HEK293T (cell line): ENCODE results near the gene ZIC3.
A peak's percentile ranks its signal among the peaks of the same experiment; 100 is the strongest.

ENCODE experiments used
- CTCF ChIA-PET: fragments of 350-600 bp; formaldehyde crosslinking; extraction: SDS; loops from one replicate; lab custom pipeline; 2021; ENCODE audit warnings: antibody characterized with exemption, inconsistent platforms; lab: Yijun Ruan, JAX
- POLR2A ChIA-PET: fragments of 350-600 bp; formaldehyde crosslinking; extraction: SDS; loops from one replicate; lab custom pipeline; 2020; ENCODE audit warnings: antibody characterized with exemption, inconsistent platforms; lab: Yijun Ruan, JAX
- DNase-seq: peaks from one replicate; pipeline ENCODE4 v3.0.0; 2012; ENCODE audit warnings: mixed read lengths; ENCODE audit errors: extremely low spot score
- ARNT ChIP-seq: fragments of 450-650 bp; IDR thresholded peaks from 2 replicates; pipeline ENCODE4 v1.6.1; 2017; ENCODE audit warnings: mild to moderate bottlenecking
- BHLHE40 ChIP-seq: fragments of 450-650 bp; IDR thresholded peaks from 2 replicates; pipeline ENCODE4 v1.6.1; 2016; ENCODE audit warnings: mild to moderate bottlenecking, moderate library complexity, borderline replicate concordance
- CTBP1 ChIP-seq: fragments of 450-650 bp; IDR thresholded peaks from 2 replicates; pipeline ENCODE4 v1.6.1; 2016; ENCODE audit warnings: borderline replicate concordance
- ELF4 ChIP-seq: fragments of 450-650 bp; IDR thresholded peaks from 2 replicates; pipeline ENCODE4 v1.6.1; 2017; ENCODE audit warnings: antibody characterized with exemption
- FOXA1 ChIP-seq: fragments of 450-650 bp; IDR thresholded peaks from 2 replicates; pipeline ENCODE4 v1.6.1; 2016; ENCODE audit warnings: mild to moderate bottlenecking
- FOXK2 ChIP-seq: fragments of 450-650 bp; IDR thresholded peaks from 2 replicates; pipeline ENCODE4 v1.6.1; 2016; ENCODE audit warnings: mild to moderate bottlenecking
- FOXM1 ChIP-seq: fragments of 450-650 bp; IDR thresholded peaks from 2 replicates; pipeline ENCODE4 v1.6.1; 2017; ENCODE audit warnings: mild to moderate bottlenecking, borderline replicate concordance
- HDGF ChIP-seq: fragments of 450-650 bp; IDR thresholded peaks from 2 replicates; pipeline ENCODE4 v1.6.1; 2017; ENCODE audit warnings: antibody characterized with exemption, borderline replicate concordance
- L3MBTL2 ChIP-seq: fragments of 450-650 bp; conservative IDR thresholded peaks from 2 replicates; pipeline ENCODE4 v1.6.1; 2016; ENCODE audit warnings: mild to moderate bottlenecking
- LEF1 ChIP-seq: fragments of 450-650 bp; IDR thresholded peaks from 2 replicates; pipeline ENCODE4 v1.6.1; 2017; ENCODE audit warnings: mild to moderate bottlenecking, borderline replicate concordance
- NFRKB ChIP-seq: fragments of 450-650 bp; IDR thresholded peaks from 2 replicates; pipeline ENCODE4 v1.6.1; 2016; ENCODE audit warnings: mild to moderate bottlenecking, moderate library complexity
- PKNOX1 ChIP-seq: fragments of 450-650 bp; IDR thresholded peaks from 2 replicates; pipeline ENCODE4 v1.6.1; 2016
- SP1 ChIP-seq: fragments of 450-650 bp; IDR thresholded peaks from 2 replicates; pipeline ENCODE4 v1.6.1; 2017
- SUZ12 ChIP-seq: fragments of 450-650 bp; IDR thresholded peaks from 2 replicates; pipeline ENCODE4 v1.6.1; 2016; ENCODE audit warnings: mild to moderate bottlenecking
- TARDBP ChIP-seq: fragments of 450-650 bp; IDR thresholded peaks from 2 replicates; pipeline ENCODE4 v1.6.1; 2016
- ZNF384 ChIP-seq: fragments of 450-650 bp; IDR thresholded peaks from 2 replicates; pipeline ENCODE4 v1.6.1; 2016

The ZIC3 gene

GRCh38 chrX:137566746-137567679 is 1.1 kb downstream of the ZIC3 start:
- POLR2A ChIA-PET: no interaction called here
- DNase-seq: no peak
- CTCF ChIA-PET: no interaction called here
- TF ChIP-seq SUZ12: no peak
- peak; percentile 41 for TF ChIP-seq L3MBTL2
- no peak for TF ChIP-seq HDGF
- TF ChIP-seq ELF4: no peak

- ChIA-PET POLR2A (no interaction called here), CTCF (interaction anchor here (1.2 kb wide), 1 partner anchor 37 kb away, joined by 3 read pairs; no protein-coding TSS in a partner anchor)
- TF ChIP-seq FOXK2 (no peak), PKNOX1 (peak; percentile 76)
- no peak for DNase-seq
Measured at GRCh38 chrX:137567682-137568232, 1.8 kb downstream of the ZIC3 start.

GRCh38 chrX:137568741-137569469 is 3.0 kb downstream of the ZIC3 start:
- CTCF ChIA-PET: interaction anchor here (1.2 kb wide), 1 partner anchor 36 kb away, joined by 3 read pairs; no protein-coding TSS in a partner anchor
- POLR2A ChIA-PET: no interaction called here
- DNase-seq: peak; percentile 20
- 0 out of 2 replicates have a peak, but pooled peaks have one; percentile 40 for TF ChIP-seq L3MBTL2
- no peak for TF ChIP-seq SP1
- TF ChIP-seq ELF4: no peak
- no peak for TF ChIP-seq SUZ12
- TF ChIP-seq LEF1: no peak

- ChIA-PET POLR2A (no interaction called here), CTCF (no interaction called here)
- DNase-seq: no peak
- TF ChIP-seq BHLHE40 (no peak), LEF1 (no peak), PKNOX1 (no peak), SP1 (no peak), NFRKB (no peak), HDGF (no peak)
Measured at GRCh38 chrX:137569470-137569891, 3.6 kb downstream of the ZIC3 start.

GRCh38 chrX:137573324-137574101 is 7.6 kb downstream of the ZIC3 start:
- ChIA-PET CTCF (no interaction called here), POLR2A (no interaction called here)
- TF ChIP-seq FOXA1: no peak
- TF ChIP-seq CTBP1: no peak
- no peak for TF ChIP-seq LEF1
- no peak for TF ChIP-seq NFRKB
- no peak for TF ChIP-seq TARDBP
- no peak for TF ChIP-seq PKNOX1
- no peak for TF ChIP-seq L3MBTL2
- no peak for TF ChIP-seq FOXK2
- TF ChIP-seq FOXM1: no peak
- TF ChIP-seq ARNT: no peak
- no peak for TF ChIP-seq ELF4
- TF ChIP-seq BHLHE40: no peak
- TF ChIP-seq SP1: no peak
- TF ChIP-seq ZNF384: no peak
- TF ChIP-seq SUZ12: no peak
- no peak for TF ChIP-seq HDGF
- no peak for DNase-seq
